Astrocyte (in vitro differentiated cells and primary cell): Measurements from ENCODE around the gene FEM1A. TPM values are rescaled to one million over a fixed set of nuclear protein-coding genes. Genes with fewer than 3 reads are reported as not detected.
"Not testable (repeated sequence)": the region's sequence is repeated elsewhere in the genome, so short reads cannot be mapped to it uniquely, and the experiment has no call there.

Experiments
- DNase-seq: peaks from one replicate; pipeline ENCODE4 v3.0.0-alpha.2; 2010; ENCODE audit warnings: low read depth
- FAIRE-seq: peaks from 2 replicates; lab custom pipeline; 2011; peaks lifted over from hg19 to GRCh38; lab: Jason Lieb, UNC
- H2AFZ ChIP-seq: 2 replicates; pipeline ENCODE4 v1.6.0; 2012; ENCODE audit warnings: low read depth, low read length, inconsistent platforms
- H3K27ac ChIP-seq: 2 replicates; pipeline ENCODE4 v1.5.1; 2011; ENCODE audit warnings: low read depth, low read length, inconsistent platforms
- H3K27me3 ChIP-seq: 2 replicates; pipeline ENCODE4 v1.6.0; 2011; ENCODE audit warnings: low read length, inconsistent platforms; ENCODE audit not compliant: insufficient read depth
- H3K36me3 ChIP-seq: 2 replicates; pipeline ENCODE4 v1.5.1; 2011; ENCODE audit warnings: low read length, inconsistent platforms; ENCODE audit not compliant: insufficient read depth
- H3K4me1 ChIP-seq: 2 replicates; pipeline ENCODE4 v1.5.1; 2011; ENCODE audit warnings: low read length, inconsistent platforms; ENCODE audit not compliant: insufficient read depth
- H3K4me2 ChIP-seq: 2 replicates; pipeline ENCODE4 v1.6.0; 2012; ENCODE audit warnings: low read length, inconsistent platforms
- H3K4me3 ChIP-seq: 2 replicates; pipeline ENCODE4 v1.5.1; 2011; ENCODE audit warnings: low read depth, mild to moderate bottlenecking, low read length, inconsistent platforms; ENCODE audit not compliant: insufficient read depth
- H3K79me2 ChIP-seq: 2 replicates; pipeline ENCODE4 v1.6.0; 2012; ENCODE audit warnings: mild to moderate bottlenecking, low read length, inconsistent platforms; ENCODE audit not compliant: insufficient read depth
- H3K9ac ChIP-seq: 2 replicates; pipeline ENCODE4 v1.6.0; 2012; ENCODE audit warnings: mild to moderate bottlenecking, low read length, inconsistent platforms
- H3K9me3 ChIP-seq: 2 replicates; pipeline ENCODE4 v1.5.1; 2012; ENCODE audit warnings: low read depth, mild to moderate bottlenecking, low read length, inconsistent platforms; ENCODE audit not compliant: insufficient read depth
- H4K20me1 ChIP-seq: 2 replicates; pipeline ENCODE4 v1.6.0; 2012; ENCODE audit warnings: low read length, inconsistent platforms; ENCODE audit not compliant: insufficient read depth
- H3K27ac Mint-ChIP-seq: one replicate; pipeline ENCODE4 v1.8.0; 2021; ENCODE audit warnings: mild to moderate bottlenecking, mixed read lengths; ENCODE audit not compliant: unreplicated experiment
- H3K27me3 Mint-ChIP-seq: one replicate; pipeline ENCODE4 v1.8.0; 2021; ENCODE audit warnings: low read depth, mixed read lengths; ENCODE audit not compliant: unreplicated experiment
- H3K36me3 Mint-ChIP-seq: one replicate; pipeline ENCODE4 v1.8.0; 2021; ENCODE audit warnings: low read depth, mixed read lengths; ENCODE audit not compliant: unreplicated experiment
- H3K4me1 Mint-ChIP-seq: one replicate; pipeline ENCODE4 v1.8.0; 2021; ENCODE audit warnings: low read depth, mixed read lengths; ENCODE audit not compliant: unreplicated experiment
- H3K4me3 Mint-ChIP-seq: one replicate; pipeline ENCODE4 v1.8.0; 2021; ENCODE audit warnings: mild to moderate bottlenecking, moderate library complexity, mixed read lengths; ENCODE audit not compliant: unreplicated experiment
- H3K9me3 Mint-ChIP-seq: one replicate; pipeline ENCODE4 v1.8.0; 2021; ENCODE audit warnings: mild to moderate bottlenecking, mixed read lengths; ENCODE audit not compliant: unreplicated experiment
- CTCF ChIP-seq: IDR thresholded peaks from 2 replicates; pipeline ENCODE4 v1.5.1; 2011; ENCODE audit warnings: low read depth, mild to moderate bottlenecking, inconsistent platforms, low read length, moderate library complexity; ENCODE audit not compliant: insufficient read depth
- EZH2 ChIP-seq: IDR thresholded peaks from 2 replicates; pipeline ENCODE4 v1.6.1; 2012; ENCODE audit warnings: mild to moderate bottlenecking, low read length, inconsistent platforms; ENCODE audit not compliant: insufficient read depth
- total RNA-seq: library from RNA; stranded (reverse); gene quantifications from 2 replicates; pipeline ENCODE4 v1.2.1, GENCODE V29; 2021

The FEM1A gene
- total RNA-seq, 1 donor from 2014 or later: 12.0 TPM

GRCh38 chr19:4817467-4818277 lies 26.1 kb downstream of the FEM1A start:
- H2AFZ ChIP-seq: no peak overlapping the region
- no peak overlapping the region for H3K4me3 ChIP-seq
- H4K20me1 ChIP-seq: peaks cover 9% of the 10 kb centered on the region
- peaks cover 13% of the 10 kb centered on the region for H3K79me2 ChIP-seq
- FAIRE-seq (no peak), DNase-seq (no peak)
- no peaks in the 10 kb centered on the region for H3K9me3 ChIP-seq
- Mint-ChIP-seq H3K4me3 (no peak overlapping the region), H3K27me3 (no peaks in the 10 kb centered on the region), H3K36me3 (peaks cover 14% of the 10 kb centered on the region), H3K4me1 (peaks cover 3% of the 10 kb centered on the region), H3K9me3 (no peaks in the 10 kb centered on the region), H3K27ac (no peak overlapping the region)
- no peaks in the 10 kb centered on the region for H3K27me3 ChIP-seq
- TF ChIP-seq CTCF (no peak), EZH2 (no peak)
- H3K27ac ChIP-seq: no peak overlapping the region
- peaks cover 8% of the 10 kb centered on the region for H3K4me1 ChIP-seq
- no peak overlapping the region for H3K9ac ChIP-seq
- no peak overlapping the region for H3K4me2 ChIP-seq
- H3K36me3 ChIP-seq: peaks cover 5% of the 10 kb centered on the region

- Mint-ChIP-seq H3K4me3 (no peak overlapping the region), H3K27ac (no peak overlapping the region), H3K36me3 (peaks cover 11% of the 10 kb centered on the region), H3K4me1 (no peaks in the 10 kb centered on the region), H3K27me3 (no peaks in the 10 kb centered on the region), H3K9me3 (no peaks in the 10 kb centered on the region)
- no peak overlapping the region for H3K9ac ChIP-seq
- peaks cover 22% of the 10 kb centered on the region for H3K79me2 ChIP-seq
- no peak overlapping the region for H3K4me2 ChIP-seq
- TF ChIP-seq EZH2 (no peak), CTCF (no peak)
- H3K4me3 ChIP-seq: no peak overlapping the region
- H3K27ac ChIP-seq: no peak overlapping the region
- no peak for FAIRE-seq
- no peak for DNase-seq
- no peak overlapping the region for H2AFZ ChIP-seq
- no peaks in the 10 kb centered on the region for H3K27me3 ChIP-seq
- no peaks in the 10 kb centered on the region for H3K9me3 ChIP-seq
- no peaks in the 10 kb centered on the region for H3K4me1 ChIP-seq
- H4K20me1 ChIP-seq: peaks cover 16% of the 10 kb centered on the region
- peaks cover 5% of the 10 kb centered on the region for H3K36me3 ChIP-seq
Measured at GRCh38 chr19:4821265-4821664, 29.7 kb downstream of the FEM1A start.

- not testable (repeated sequence) for H3K27me3 Mint-ChIP-seq, FAIRE-seq, H3K27me3 ChIP-seq
Measured at GRCh38 chr19:4822354-4822753, 30.8 kb downstream of the FEM1A start.

More at GRCh38 chr19:4822354-4822753, 30.8 kb downstream of the FEM1A start:
- DNase-seq, H3K4me1 ChIP-seq, H3K27ac Mint-ChIP-seq, H3K4me1 Mint-ChIP-seq, H3K27ac ChIP-seq, H3K4me3 Mint-ChIP-seq, H3K4me3 ChIP-seq, H3K36me3 ChIP-seq, H3K9ac ChIP-seq, H3K9me3 ChIP-seq, H3K36me3 Mint-ChIP-seq, H3K4me2 ChIP-seq, H2AFZ ChIP-seq, H3K9me3 Mint-ChIP-seq: not testable (repeated sequence)
- Histone ChIP-seq H4K20me1 (peaks cover 20% of the 10 kb centered on the region), H3K79me2 (peaks cover 27% of the 10 kb centered on the region)
